GM18508 (cell line): ENCODE measurements around the gene RTN4RL1.
A peak's percentile ranks its signal among the peaks of the same experiment; 100 is the strongest.

Experiments
- ATAC-seq: cut with Tn5 transposase; IDR thresholded peaks from one replicate; pipeline ENCODE4 v1.9.1; 2021; ENCODE audit warnings: moderate number of reproducible peaks; ENCODE audit not compliant: insufficient read depth, unreplicated experiment

RTN4RL1 gene, protein sequence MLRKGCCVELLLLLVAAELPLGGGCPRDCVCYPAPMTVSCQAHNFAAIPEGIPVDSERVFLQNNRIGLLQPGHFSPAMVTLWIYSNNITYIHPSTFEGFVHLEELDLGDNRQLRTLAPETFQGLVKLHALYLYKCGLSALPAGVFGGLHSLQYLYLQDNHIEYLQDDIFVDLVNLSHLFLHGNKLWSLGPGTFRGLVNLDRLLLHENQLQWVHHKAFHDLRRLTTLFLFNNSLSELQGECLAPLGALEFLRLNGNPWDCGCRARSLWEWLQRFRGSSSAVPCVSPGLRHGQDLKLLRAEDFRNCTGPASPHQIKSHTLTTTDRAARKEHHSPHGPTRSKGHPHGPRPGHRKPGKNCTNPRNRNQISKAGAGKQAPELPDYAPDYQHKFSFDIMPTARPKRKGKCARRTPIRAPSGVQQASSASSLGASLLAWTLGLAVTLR

DNA sequence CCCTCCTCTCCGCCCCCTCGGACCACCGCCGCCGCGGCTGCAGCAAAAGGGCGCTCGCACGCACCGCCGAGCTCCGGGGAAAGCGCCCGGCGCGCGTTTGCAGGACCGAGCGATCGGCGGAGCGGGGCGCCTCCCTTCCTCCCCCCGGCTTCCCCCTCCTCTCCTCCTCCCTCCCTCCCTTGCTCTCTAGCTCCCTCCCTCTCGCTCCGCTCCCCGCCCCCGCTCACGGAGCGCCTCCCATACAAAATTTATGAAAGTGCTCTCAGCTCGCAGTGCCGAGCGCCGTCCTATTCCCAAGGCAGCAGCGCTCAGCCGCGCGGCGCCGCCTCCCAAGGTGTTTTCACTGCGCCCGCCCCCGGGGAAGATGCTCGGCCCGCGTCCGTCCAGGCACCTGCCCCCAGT is at the start of gene RTN4RL1:
TSS of gene RTN4RL1 (minus strand) at position 115 of the 402 bp plus-strand sequence. CDS start 469 bp downstream, outside the sequence.
- ATAC-seq = no peak

DNA sequence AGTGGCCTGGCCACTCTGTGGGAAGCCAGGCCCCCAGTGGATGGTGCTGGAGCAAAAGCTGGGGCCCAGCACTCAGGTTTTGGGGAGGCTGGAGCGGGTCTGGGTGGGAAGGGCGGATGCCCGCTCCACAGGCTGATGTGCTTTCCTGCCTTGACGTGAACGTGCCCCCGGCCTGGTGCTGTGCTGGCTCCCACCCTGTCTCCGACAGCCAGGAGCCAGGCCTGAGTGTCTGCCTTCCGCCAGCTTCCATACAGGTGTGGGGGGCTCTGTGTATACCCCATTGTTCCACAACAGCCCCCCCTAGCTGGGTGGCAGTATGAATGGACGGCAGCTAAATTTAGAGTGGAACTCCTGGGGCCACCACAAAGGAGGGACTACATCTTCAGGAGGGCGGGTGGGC is 49.8 kb upstream of the RTN4RL1 start:
- ATAC-seq = no peak

DNA sequence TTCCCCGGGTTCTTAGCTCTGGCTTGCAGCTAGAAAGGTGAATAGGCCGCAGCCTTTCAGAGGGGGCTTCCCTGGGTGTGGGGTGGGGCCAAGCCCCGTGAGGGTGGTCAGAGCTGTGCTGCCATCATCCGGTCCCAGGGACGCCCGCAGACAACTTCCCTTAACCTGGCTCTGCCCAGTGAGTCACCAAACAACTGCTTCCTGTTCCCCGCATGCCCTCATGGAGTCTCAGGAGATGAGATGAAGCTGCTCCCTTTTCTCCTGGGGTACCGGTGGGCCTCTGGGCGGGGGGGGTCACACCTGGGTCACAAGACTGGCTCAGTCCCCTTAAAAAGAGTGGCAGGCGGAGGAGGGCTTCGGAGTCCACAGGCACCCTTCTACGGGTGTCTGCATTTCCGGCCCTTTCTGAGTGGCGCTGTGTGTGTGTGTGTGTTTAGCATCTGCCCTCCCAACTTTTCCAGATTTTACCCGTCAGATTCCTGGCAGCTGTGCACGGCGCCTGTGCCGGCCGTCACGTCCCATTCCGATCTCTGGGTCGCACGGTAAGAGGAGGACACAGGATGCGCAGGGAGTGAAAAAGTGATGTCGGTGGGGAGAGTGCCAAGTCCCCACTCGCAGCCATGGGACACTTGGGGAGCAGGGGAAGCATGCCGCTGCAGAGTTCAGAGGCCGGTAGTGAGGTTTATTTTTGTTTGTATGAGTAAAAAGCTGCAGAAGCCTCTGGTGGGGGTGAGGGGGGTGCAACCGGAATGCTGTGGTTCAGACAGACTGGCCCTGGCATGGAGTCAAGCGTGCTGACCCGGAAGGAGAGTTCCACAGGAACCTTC is 46.5 kb upstream of the RTN4RL1 start:
- no peak for ATAC-seq

GRCh38 chr17:2071024-2071385 is 45.9 kb upstream of the RTN4RL1 start:
- ATAC-seq = no peak

- ATAC-seq = peak; percentile 73
These were observed 45.3 kb upstream of the RTN4RL1 start for GRCh38 chr17:2070241-2071023.

DNA sequence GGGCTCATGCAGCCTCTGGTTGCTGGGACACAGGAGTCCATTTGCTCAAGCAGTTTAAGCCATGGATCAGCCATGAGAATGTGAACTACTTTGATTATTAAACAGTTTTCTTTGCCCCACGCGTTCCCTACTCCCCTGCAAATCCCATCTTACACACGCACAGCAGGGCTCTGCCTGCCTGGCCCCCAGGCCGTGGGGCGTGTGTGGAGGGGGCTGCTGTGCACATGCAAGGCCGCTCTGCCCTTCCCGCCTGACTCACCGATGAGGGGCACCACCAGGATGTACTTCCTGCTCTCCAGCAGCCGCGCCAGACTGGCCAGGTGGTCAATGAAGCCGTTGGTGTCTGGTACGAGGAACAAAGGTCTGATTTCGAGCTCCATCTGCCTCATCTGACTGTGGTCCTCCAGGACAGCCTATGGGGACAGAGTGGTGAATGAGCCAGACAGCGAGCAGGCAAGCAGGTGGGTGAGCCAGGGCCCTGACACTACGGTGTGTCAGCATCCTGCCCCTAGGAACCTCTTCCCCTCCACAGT is 43.5 kb upstream of the RTN4RL1 start:
- ATAC-seq = no peak

GRCh38 chr17:2068031-2068518 is 42.9 kb upstream of the RTN4RL1 start:
- no peak for ATAC-seq

- ATAC-seq = no peak
These were observed 42.5 kb upstream of the RTN4RL1 start for GRCh38 chr17:2067608-2068024.

GRCh38 chr17:2067048-2067561 is 42.0 kb upstream of the RTN4RL1 start:
- no peak for ATAC-seq

GRCh38 chr17:2065949-2066400 is 40.8 kb upstream of the RTN4RL1 start:
- no peak for ATAC-seq

DNA sequence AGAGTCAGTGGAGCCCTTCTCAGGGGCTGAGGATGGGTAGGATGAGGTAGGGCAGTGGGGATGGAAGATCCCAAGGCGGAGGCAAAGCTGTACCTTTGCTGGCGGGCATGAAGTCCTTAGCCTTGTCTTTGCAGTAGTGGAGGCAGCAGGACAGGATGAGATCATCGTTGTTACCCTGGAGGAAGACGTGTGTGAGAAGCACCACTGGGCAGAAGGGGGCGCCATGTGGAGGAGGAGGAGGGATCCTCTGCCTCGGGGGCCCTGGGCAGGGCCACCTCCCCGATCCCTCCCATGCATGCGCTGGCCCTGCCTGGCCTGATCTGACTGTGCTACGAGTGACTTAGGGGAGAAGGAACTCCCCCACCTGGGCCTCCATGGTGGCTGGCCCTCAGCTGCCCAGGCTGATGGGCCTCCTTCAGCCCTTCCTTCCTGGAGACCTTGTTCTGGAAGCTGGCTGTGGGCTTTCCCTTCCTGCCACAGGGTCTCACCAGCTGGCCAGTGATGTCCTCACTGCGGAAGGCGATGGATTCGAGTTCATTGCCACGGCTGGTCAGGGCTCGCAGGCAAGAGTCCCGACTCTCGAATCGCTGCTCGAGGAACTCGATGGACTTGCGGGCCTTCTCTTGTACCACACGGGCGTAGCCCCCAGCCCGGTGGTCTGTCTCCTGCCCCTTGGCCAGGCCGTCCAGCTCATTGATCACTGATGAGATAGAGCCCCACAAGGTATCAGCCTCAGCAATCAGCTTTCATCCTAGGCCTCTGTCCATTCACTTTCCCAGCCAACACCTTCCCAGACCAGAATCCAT is 40.0 kb upstream of the RTN4RL1 start:
- no peak for ATAC-seq

DNA sequence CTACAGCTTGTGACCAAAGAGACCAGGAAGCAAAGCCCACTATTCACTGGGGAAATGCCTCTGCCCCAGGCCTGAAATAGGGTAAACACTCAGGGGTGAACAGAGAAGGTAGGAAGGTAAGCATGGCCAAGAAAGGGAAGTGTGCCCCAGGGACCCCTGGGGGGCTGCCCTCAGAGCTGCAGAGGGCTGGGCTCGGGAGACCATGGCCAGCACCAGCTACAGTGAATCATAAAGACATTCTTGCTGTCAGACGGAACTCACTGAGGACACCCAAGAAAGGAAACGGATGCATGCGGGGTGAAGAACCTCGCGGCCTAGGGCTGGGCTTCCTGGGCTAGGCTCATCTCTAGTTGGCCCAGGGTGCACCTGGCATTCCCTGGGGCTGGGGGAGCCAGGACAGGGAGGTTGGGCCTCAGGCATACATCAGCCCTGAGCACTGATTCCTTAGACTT is 39.4 kb upstream of the RTN4RL1 start:
- no peak for ATAC-seq

DNA sequence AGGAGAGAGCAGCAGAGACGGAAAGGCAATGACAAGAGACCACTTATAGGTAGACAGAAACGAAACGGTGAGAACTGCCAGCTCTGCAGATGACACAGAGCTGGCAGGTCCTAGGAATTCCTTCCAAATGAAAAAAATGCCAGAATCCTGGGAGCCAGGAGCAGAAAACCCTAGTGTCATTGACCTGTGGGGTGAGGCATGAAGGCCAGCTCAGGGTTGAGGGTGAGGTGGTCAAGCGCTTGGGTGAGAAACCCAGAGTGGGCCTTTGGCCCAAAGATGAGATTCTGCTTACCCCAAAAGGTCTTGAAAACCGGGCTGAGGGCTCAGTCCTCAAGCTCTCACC is 39.0 kb upstream of the RTN4RL1 start:
- no peak for ATAC-seq

DNA sequence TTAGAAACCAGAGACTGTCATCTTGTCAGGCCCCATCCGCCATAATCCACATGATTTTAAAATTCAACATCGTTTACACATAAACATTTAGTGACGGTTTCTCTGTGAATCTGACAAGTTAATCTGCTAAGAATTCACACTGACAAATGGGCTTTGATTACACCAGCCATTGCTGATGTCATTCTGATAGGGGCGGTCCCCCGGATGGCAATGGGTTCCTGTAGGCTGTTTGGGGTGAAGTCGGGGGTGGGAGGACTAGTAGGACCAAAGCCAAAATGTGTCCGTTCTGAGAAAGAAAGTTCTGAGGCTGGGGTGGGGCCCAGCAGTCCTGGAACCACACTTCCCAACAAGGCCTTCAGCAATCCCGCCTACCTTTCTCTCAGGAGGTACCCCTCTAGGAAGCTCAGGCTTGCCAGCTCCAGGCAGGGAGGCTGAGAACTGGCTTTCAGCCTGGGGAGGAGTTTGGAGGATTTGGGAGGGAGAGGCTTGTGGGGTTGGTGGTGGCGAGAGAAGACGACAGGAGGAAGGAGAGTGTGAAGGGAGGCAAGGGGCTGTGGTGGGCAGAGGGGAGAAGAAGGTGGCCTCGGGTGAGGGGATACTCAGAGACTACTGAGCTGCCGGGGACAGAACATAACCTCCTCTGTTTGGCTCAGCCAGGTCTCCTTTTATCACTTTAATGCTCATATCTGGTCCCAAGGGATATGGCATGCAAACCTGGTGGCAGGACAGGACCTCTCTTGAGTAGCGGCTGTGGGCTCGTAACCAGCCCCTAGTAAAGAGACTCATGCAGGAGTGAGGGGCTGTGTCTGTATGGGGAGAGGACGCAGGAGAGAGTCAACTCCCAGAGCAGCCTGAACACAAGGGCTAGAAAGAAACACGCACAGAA is 38.4 kb upstream of the RTN4RL1 start:
- ATAC-seq = no peak

DNA sequence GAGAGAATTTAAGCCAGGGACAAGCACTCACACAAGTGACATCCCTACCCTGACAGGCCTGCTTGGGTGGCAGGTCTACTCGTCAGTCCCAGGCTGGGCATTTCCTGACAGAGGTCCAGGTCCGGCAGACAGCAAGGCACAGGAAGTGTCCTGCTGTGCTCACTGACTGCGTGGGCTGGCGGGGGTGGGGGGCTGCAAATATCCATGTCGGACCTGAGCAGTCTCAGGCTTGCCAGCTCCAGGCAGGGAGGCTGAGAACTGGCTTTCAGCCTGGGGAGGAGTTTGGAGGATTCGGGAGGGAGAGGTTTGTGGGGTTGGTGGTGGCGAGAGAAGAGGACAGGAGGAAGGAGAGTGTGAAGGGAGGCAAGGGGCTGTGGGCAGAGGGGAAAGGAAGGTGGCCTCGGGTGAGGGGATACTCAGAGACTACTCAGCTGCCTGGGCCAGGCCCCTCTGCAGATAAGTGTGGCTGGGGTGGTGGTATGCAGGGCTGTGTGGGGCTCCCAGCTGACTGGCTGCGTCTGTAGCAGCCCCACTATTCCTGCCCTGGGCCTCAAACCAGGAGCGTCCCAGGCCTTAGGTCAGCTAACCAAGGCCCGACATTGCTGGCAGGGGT is 37.5 kb upstream of the RTN4RL1 start:
- no peak for ATAC-seq

DNA sequence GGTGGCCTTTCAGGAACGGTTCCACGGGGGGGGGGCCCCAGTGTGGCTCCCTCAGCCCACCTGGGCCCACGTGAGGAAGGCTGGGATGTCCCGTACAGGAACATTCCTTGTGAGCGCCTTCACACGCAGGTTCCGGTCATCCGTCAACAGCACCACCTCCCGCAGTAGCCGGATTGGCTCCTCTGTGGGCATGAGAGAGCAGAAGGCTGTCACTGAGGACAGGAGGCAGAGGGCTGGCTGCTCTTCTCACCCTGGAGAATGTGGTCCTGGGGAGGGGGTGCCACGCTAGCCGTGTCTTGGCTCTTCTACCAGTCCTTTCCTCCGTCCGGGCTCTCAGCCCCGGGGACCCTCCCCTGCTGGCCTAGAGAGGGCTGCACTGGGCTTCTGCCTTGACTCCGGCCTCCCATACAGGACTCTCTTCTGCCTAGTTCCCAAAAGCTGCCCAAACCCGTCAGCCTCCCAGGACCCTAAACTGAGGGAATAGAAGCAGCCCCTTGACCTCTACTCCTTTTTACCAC is 36.4 kb upstream of the RTN4RL1 start:
- ATAC-seq = no peak

- ATAC-seq = no peak
These were observed 35.7 kb upstream of the RTN4RL1 start for GRCh38 chr17:2060681-2061440.
